ENCODE results near the gene TBC1D30.

- TF ChIP-seq CTCF (IDR thresholded peaks at IDR 0.05; ENCODE audit: low read depth, low read length, missing input control) (no peak), EGR1 (IDR thresholded peaks at IDR 0.05; ENCODE audit: low read depth in 2 of 2) (no peak), ZBTB33 (IDR thresholded peaks at IDR 0.05) (no peak), SP1 (IDR thresholded peaks at IDR 0.05) (no peak), GABPA (IDR thresholded peaks at IDR 0.05 in 1 of 2, conservative IDR thresholded peaks at IDR 0.05 in 1 of 2) (no peak), TAF1 (conservative IDR thresholded peaks at IDR 0.05) (no peak), JUND (IDR thresholded peaks at IDR 0.05) (no peak), FOXA2 (IDR thresholded peaks at IDR 0.05) (no peak), MAX (IDR thresholded peaks at IDR 0.05) (no peak), HNF4A (conservative IDR thresholded peaks at IDR 0.05) (no peak), ATF3 (IDR thresholded peaks at IDR 0.05) (no peak), HNF4G (IDR thresholded peaks at IDR 0.05) (no peak), RAD21 (IDR thresholded peaks at IDR 0.05) (no peak), NR2F2 (IDR thresholded peaks at IDR 0.05) (no peak)
Observed at GRCh38 chr12:64780132-64780530, 44.3 kb upstream of the TBC1D30 start.
